Urothelium cell line (cell line): Measurements from ENCODE around the gene SORBS1.

ENCODE experiments used
- DNase-seq: peaks from one replicate; pipeline ENCODE4 v3.0.0; 2011; ENCODE audit warnings: low spot score, mixed read lengths
- FAIRE-seq: peaks from 2 replicates; lab custom pipeline; 2011; peaks lifted over from hg19 to GRCh38; lab: Jason Lieb, UNC

Gene SORBS1

GRCh38 chr10:95416270-95416669, 144.9 kb downstream of the SORBS1 start:
- DNase-seq = no peak
- FAIRE-seq = no peak

- FAIRE-seq = no peak
- no peak for DNase-seq
Observed at GRCh38 chr10:95415621-95416031, 145.5 kb downstream of the SORBS1 start.

- DNase-seq (no peak), FAIRE-seq (no peak)
Observed at GRCh38 chr10:95414844-95415485, 146.2 kb downstream of the SORBS1 start.

- FAIRE-seq (no peak), DNase-seq (no peak)
Observed at GRCh38 chr10:95414016-95414830, 146.9 kb downstream of the SORBS1 start.

- DNase-seq (no peak), FAIRE-seq (no peak)
Observed at GRCh38 chr10:95413588-95413987, 147.6 kb downstream of the SORBS1 start.

- no peak for DNase-seq
- no peak for FAIRE-seq
Observed at GRCh38 chr10:95411635-95412034, 149.5 kb downstream of the SORBS1 start.

- FAIRE-seq = no peak
Observed at GRCh38 chr10:95408983-95409873, 151.9 kb downstream of the SORBS1 start.

GRCh38 chr10:95408148-95408960, 152.8 kb downstream of the SORBS1 start:
- DNase-seq = no peak
- no peak for FAIRE-seq

More at GRCh38 chr10:95408983-95409873, 151.9 kb downstream of the SORBS1 start:
- no peak for DNase-seq

GRCh38 chr10:95407546-95407945, 153.6 kb downstream of the SORBS1 start:
- no peak for FAIRE-seq
- no peak for DNase-seq

- FAIRE-seq (no peak), DNase-seq (peak; percentile 56)
Observed at GRCh38 chr10:95406651-95407280, 154.4 kb downstream of the SORBS1 start.

- DNase-seq = no peak
- no peak for FAIRE-seq
Observed at GRCh38 chr10:95405655-95406054, 155.5 kb downstream of the SORBS1 start.

- DNase-seq (no peak), FAIRE-seq (no peak)
Observed at GRCh38 chr10:95404864-95405263, 156.3 kb downstream of the SORBS1 start.

- no peak for FAIRE-seq
Observed at GRCh38 chr10:95404462-95404858, 156.7 kb downstream of the SORBS1 start.

GRCh38 chr10:95403700-95404461, 157.3 kb downstream of the SORBS1 start:
- no peak for FAIRE-seq
- DNase-seq = no peak

More at GRCh38 chr10:95404462-95404858, 156.7 kb downstream of the SORBS1 start:
- DNase-seq = no peak

- FAIRE-seq = no peak
- DNase-seq = no peak
Observed at GRCh38 chr10:95401704-95402469, 159.3 kb downstream of the SORBS1 start.

- DNase-seq = no peak
- FAIRE-seq = no peak
Observed at GRCh38 chr10:95400787-95401186, 160.4 kb downstream of the SORBS1 start.

- FAIRE-seq (no peak), DNase-seq (no peak)
Observed at GRCh38 chr10:95399183-95399582, 162.0 kb downstream of the SORBS1 start.

GRCh38 chr10:95397747-95398146, 163.4 kb downstream of the SORBS1 start:
- no peak for FAIRE-seq

More at GRCh38 chr10:95397747-95398146, 163.4 kb downstream of the SORBS1 start:
- no peak for DNase-seq
